GM12892 (cell line): ENCODE measurements around the gene NCAPG2.
"Not testable (repeated sequence)": the region's sequence is repeated elsewhere in the genome, so short reads cannot be mapped to it uniquely, and the experiment has no call there.

Source experiments
- DNase-seq: peaks from one replicate; pipeline ENCODE4 v3.0.0; 2011; ENCODE audit not compliant: insufficient read length
- FAIRE-seq: peaks from 2 replicates; lab custom pipeline; 2011; peaks lifted over from hg19 to GRCh38; lab: Jason Lieb, UNC
- POLR2A ChIP-seq: IDR thresholded peaks from 2 replicates; pipeline ENCODE4 v1.6.1; 2011; ENCODE audit warnings: low read depth, low read length, control low read depth
- POLR2AphosphoS5 ChIP-seq: IDR thresholded peaks from 2 replicates; pipeline ENCODE4 v1.6.1; 2011; ENCODE audit warnings: low read depth, low read length, control low read depth
- TAF1 ChIP-seq: IDR thresholded peaks from 2 replicates; pipeline ENCODE4 v1.6.1; 2011; ENCODE audit warnings: low read depth, mild to moderate bottlenecking, control low read depth, low read length, borderline replicate concordance

NCAPG2 gene

DNA sequence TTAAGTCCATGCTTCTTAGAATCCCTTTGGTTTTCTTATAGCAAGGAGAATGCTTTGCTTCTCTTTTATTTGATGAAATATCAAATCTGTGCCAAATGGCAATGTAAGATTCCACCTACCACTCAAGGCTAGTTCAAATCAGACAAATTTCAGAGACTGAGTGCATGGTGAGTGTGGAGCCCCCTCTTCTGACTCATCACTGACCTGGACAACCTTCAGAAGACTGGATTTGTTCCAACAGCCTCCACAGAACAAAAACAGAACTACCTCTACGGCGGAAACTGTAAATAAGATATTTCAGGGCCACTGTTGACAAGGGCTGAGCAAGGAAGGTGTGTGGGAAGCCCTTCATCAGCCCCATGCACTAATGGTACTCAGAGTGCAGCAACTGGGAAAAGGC, 21.1 kb downstream of the NCAPG2 start:
- FAIRE-seq = no peak
- TF ChIP-seq POLR2AphosphoS5 (no peak), TAF1 (no peak), POLR2A (no peak)
- DNase-seq = no peak

DNA sequence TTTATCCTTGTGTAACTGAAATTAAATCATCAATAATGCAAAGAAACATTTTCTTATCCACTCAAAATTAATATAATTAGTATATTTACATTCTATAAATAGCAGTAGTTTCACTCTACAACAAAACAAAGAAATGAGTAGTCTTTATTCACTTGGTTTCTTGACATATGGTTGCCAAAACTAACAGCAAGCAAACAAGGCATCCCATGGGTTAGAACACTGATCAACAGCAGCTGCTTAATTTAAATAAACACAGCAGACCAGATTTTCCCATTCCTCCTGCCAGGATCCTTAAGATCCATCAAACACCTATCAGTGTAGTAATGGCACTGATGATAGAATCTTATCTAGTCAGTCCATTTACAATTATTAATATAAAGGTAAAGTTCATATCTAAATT, 22.1 kb downstream of the NCAPG2 start:
- TF ChIP-seq POLR2AphosphoS5 = no peak
- TF ChIP-seq POLR2A = no peak
- no peak for TF ChIP-seq TAF1
- FAIRE-seq = no peak
- DNase-seq = no peak

DNA sequence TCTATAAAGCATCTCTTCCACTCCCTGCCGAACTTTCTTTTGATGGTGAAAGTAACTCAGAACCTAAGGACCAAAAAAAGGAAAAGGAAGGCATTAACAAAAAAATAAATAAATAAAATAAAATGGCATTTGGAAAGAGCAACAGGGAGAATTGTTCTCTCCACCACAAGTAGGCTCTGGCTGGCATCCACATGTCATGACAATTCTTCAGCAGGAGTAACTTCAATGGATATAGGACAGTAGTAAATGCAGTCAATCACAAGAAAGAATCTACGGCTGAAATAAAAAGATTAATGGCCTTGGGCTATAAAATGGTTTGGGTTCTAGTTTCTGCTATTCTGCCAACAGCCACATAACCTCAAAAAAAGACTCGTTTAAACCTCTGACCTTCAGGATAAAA, 23.9 kb downstream of the NCAPG2 start:
- FAIRE-seq (no peak), DNase-seq (no peak)
- TF ChIP-seq TAF1 = no peak
- TF ChIP-seq POLR2AphosphoS5 = no peak
- TF ChIP-seq POLR2A = no peak

DNA sequence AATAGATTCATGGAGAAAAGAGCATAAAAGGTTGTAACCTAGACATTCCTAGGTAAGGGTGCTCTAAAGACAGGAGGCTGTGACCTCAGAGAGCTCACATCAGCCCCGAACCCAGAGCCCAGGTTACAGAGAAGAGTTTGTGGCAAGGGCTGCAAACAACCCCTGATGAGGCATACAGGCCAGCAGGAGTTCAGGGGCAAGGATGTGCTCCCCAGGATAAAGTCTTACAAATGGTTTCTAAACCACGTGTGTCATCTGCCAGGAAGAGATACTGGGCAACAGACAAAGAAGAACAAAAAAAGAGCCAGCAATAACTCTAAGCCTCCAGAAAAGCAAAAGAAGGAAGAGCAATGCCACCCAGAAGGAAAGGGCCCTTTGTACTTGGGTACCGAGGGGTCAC, 27.7 kb downstream of the NCAPG2 start:
- no peak for FAIRE-seq
- no peak for TF ChIP-seq POLR2AphosphoS5
- TF ChIP-seq TAF1 = no peak
- no peak for TF ChIP-seq POLR2A
- DNase-seq = no peak

DNA sequence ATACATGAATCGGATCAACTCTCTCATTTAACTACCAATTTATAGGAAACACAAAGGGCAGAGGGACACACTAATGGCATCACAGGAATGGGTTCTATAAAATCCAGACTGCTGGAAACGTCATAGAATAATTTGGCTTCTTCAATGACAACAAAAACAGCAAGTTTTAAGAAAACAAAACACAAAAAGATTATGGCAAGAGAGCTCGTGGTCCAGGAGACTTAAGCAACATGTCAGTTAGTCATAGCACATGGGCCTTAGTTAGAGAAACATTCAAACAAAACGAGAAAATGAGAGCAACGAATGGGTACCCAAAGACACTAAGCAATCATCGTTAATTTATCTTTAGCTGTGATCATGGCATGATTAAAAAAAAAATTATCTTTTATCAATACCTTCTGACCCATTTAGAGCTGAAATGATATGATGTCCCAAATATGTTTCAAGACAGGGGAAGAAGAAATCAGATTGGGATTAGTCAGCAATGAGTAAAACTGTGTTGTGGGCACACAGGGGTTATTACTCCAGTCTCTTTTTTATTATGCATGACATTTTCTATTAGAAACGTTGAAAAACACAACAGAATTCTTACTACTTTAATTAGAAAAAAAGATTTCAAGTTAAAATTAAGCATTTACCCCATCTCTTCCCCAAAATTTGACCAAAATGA, 28.3 kb downstream of the NCAPG2 start:
- FAIRE-seq = no peak
- TF ChIP-seq TAF1 = no peak
- TF ChIP-seq POLR2AphosphoS5 = no peak
- no peak for TF ChIP-seq POLR2A

DNA sequence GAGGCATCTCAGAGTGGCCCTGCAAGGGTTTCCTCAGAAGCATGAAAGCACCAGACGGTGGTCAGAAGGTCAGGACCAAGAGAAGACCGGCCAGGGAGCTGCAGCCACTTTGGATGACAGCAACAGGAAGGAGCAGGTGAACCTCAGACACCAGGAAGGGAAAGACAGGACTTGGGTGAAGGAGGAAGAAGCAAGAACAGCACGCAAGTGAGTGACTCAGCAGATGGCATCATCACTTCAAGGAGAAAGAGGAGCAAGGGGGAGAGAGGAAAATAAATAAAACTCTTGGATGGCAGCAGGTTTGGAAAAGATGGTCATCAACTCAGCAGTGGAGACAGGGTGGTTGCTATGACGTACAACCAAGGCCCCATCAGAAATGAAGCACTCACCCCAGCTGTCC, 31.6 kb downstream of the NCAPG2 start:
- FAIRE-seq (no peak), DNase-seq (no peak)
- no peak for TF ChIP-seq POLR2AphosphoS5
- TF ChIP-seq TAF1 = no peak
- TF ChIP-seq POLR2A = no peak

More for the DNA sequence above, 28.3 kb downstream of the NCAPG2 start:
- no peak for DNase-seq

DNA sequence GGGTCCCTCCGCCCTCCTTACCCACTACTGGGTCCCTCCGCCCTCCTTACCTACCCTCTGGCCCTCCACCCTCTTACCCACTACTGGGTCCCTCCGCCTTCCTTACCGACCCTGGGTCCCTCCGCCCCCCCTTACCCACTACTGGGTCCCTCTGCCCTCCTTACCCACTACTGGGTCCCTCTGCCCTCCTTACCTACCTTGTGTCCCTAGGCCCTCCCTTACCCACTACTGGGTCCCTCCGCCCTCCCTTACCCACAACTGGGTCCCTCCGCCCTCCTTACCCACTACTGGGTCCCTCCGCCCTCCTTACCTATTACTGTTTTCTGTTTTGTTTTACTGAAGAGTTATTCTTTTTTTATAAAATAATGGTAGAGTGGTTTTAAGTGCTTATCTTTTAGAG, 36.5 kb downstream of the NCAPG2 start:
- not testable (repeated sequence) for FAIRE-seq, DNase-seq

DNA sequence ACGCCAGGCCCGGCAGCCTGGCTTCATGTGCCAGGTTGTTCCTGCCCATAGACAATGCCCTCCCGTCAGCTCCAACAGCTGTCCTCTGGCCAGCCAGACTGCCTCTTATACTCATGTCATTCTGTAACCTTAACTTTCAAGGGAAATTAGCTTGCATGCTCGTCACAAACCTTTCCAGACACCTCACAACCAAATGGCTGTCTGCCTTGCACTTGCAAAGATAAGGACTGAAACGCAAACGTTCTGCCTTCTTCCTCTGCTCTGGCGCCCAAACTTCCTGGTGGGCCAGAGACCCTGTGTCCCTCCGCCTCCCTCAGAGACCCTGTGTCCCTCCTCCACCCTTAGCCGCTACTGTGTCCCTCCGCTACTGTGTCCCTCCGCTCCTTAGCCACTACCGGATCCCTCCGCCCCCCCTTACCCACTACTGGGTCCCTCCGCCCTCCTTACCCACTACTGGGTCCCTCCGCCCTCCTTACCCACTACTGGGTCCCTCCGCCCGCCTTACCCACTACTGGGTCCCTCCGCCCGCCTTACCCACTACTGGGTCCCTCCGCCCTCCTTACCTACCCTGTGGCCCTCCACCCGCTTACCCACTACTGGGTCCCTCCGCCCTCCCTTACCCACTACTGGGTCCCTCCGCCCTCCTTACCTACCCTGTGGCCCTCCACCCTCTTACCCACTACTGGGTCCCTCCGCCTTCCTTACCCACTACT, 37.5 kb downstream of the NCAPG2 start:
- not testable (repeated sequence) for DNase-seq, FAIRE-seq

DNA sequence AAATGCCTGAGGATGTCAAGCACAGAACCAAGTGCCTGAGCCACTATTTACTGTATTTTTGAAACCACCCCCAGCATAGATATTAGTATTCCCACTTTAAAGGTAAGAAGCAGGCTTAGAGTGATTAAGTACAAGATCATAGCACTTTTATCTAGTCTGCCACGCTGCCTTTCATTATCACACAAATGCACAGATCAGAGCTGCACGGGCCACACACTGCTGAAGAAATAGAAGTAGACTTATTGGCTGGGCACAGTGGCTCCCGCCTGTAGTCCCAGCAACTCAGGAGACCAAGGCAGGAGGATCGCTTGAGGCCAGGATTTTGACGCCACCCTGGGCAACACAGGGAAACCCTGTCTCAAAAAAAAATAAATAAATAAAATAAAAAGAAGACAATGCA, 38.2 kb downstream of the NCAPG2 start:
- no peak for DNase-seq
- FAIRE-seq = no peak
- TF ChIP-seq POLR2AphosphoS5 = no peak
- TF ChIP-seq TAF1 = no peak
- TF ChIP-seq POLR2A = no peak

DNA sequence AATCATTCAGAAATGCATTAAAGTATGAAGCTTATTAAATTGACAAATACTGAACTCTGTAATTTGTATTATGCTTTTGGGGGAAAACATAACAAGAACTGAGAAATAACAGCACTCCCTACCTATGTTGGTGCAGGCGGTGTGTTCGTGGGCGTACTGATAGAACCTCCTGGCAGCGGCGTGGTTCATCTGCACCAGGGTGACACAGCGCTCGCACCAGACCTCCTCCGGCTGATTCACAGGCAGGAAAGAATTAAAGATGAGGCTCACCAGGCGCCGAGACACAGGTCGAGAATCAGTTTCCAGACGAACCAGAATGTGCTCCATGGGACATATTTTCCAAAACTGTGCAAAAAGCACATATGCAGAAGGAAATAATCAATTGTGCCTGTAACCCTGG, 40.2 kb downstream of the NCAPG2 start:
- TF ChIP-seq POLR2AphosphoS5 (no peak), POLR2A (no peak), TAF1 (no peak)
- FAIRE-seq = no peak

DNA sequence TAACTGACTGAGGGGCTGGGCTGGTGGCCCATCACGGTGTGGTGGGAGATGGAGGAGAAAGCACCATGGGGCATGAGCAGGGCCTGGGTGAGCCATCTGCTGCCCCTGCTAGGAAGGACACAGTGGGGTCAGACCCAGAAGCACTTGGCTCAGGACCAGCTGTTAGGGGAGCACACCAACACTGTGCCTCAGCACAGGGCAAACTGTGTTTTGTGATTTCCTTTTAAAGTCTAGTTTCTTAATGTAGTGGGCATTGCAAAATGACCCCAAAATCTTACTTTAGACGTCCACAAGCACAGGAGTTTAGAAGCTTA, 41.2 kb downstream of the NCAPG2 start:
- FAIRE-seq (no peak), DNase-seq (no peak)
- TF ChIP-seq POLR2AphosphoS5 (no peak), POLR2A (no peak), TAF1 (no peak)

More for the DNA sequence above, 40.2 kb downstream of the NCAPG2 start:
- DNase-seq = no peak

DNA sequence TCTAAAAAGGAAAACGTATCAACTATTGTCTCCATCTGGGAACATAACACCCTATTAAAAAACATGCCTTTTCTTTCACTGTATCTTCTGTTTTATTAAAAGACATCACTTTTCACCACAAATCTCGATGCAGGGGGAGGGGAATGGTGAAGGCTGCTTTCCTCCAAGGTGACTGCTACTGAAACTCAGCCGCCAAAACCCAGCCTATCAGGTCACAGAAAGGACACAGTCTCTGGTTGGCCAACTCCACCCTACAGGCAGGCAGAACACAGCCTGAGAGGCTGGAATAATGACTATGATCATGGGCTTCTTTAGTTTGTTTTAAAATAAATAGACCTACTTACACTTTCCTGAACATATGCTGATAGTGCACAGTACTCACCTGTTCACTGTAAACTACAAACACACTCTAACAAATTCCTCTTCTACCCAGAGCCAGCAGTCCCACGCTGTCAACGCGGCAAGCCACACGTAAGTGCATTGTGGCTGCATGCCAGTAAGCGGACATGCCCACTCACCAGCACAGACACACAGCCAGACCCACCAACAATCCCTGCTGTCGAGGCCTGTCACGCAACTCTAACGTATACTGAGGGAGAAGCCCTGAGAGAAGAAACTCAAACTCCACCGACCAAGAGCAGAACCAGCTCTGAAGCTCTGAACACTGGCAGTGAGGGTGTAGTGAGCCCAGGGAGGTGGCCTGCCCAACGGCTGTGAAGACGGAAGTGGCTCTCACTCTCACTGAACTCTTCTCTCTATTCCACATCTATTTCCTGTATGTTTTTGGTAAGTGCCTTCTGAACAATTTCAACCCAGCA, 41.8 kb downstream of the NCAPG2 start:
- no peak for FAIRE-seq
- no peak for TF ChIP-seq POLR2AphosphoS5
- TF ChIP-seq POLR2A = no peak
- TF ChIP-seq TAF1 = no peak
- DNase-seq = no peak
